Glutamatergic neuron (in vitro differentiated cells): ENCODE data around the gene DYNLT2B. TPM values are rescaled to one million over a fixed set of nuclear protein-coding genes. Genes with fewer than 3 reads are reported as not detected.

Experiments used
- DNase-seq: peaks from one replicate; pipeline ENCODE4 v3.0.0; 2022
- H3K27ac Mint-ChIP-seq: one replicate; pipeline ENCODE4 v1.8.0; 2020; ENCODE audit warnings: mild to moderate bottlenecking, mixed read lengths, inconsistent platforms; ENCODE audit not compliant: unreplicated experiment
- H3K27me3 Mint-ChIP-seq: one replicate; pipeline ENCODE4 v1.8.0; 2020; ENCODE audit warnings: mild to moderate bottlenecking, moderate library complexity, mixed read lengths, inconsistent platforms; ENCODE audit not compliant: unreplicated experiment
- H3K36me3 Mint-ChIP-seq: one replicate; pipeline ENCODE4 v1.8.0; 2020; ENCODE audit warnings: mild to moderate bottlenecking, mixed read lengths, inconsistent platforms; ENCODE audit not compliant: unreplicated experiment
- H3K4me1 Mint-ChIP-seq: one replicate; pipeline ENCODE4 v1.8.0; 2020; ENCODE audit warnings: mild to moderate bottlenecking, low read depth, mixed read lengths, inconsistent platforms; ENCODE audit not compliant: unreplicated experiment
- H3K4me3 Mint-ChIP-seq: one replicate; pipeline ENCODE4 v1.8.0; 2020; ENCODE audit warnings: mild to moderate bottlenecking, mixed read lengths, inconsistent platforms; ENCODE audit not compliant: unreplicated experiment
- H3K9me3 Mint-ChIP-seq: one replicate; pipeline ENCODE4 v1.8.0; 2020; ENCODE audit warnings: mild to moderate bottlenecking, moderate library complexity, mixed read lengths, inconsistent platforms; ENCODE audit not compliant: unreplicated experiment
- total RNA-seq: library from RNA; stranded (reverse); fragmentation: NEBNext Ultra II Directional; extraction: Animal tissue kit (Norgen Biotek cat#: 25700); gene quantifications from one replicate; pipeline ENCODE4 v1.2.1, GENCODE V29; 2021; ENCODE audit not compliant: unreplicated experiment
- TF ChIP-seq, protein P1 (sequence below): fragments of 200-600 bp; sonication (generic); IDR thresholded peaks from one replicate; pipeline ENCODE4 v1.5.0; 2021; ENCODE audit not compliant: partially characterized antibody, unreplicated experiment

Gene DYNLT2B
- total RNA-seq, 1 donor from 2014 or later: 14.8 TPM

DNA sequence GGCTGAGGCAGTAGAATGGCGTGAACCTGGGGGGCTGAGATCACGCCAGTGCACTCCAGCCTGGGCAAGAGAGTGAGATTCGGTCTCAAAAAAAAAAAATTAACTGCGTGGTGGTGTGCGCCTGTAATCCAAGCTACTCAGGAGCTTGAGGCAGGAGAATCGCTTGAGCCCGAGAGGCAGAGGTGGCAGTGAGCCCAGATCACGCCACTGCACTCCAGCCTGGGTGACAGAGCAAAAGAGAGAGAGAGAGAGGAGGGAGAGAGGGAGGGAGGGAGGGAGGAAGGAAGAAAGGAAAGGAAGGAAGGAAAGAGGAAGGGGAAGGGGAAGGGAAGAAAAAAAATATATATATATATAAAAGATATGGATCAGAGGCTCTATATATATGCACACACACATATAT lies 14.1 kb upstream of the DYNLT2B start:
- Mint-ChIP-seq H3K27me3 (no peaks in the 10 kb centered on the region), H3K27ac (no peak overlapping the region), H3K4me3 (no peak overlapping the region), H3K36me3 (no peaks in the 10 kb centered on the region), H3K9me3 (peaks cover 2% of the 10 kb centered on the region), H3K4me1 (no peaks in the 10 kb centered on the region)
- TF ChIP-seq, protein P1, sequence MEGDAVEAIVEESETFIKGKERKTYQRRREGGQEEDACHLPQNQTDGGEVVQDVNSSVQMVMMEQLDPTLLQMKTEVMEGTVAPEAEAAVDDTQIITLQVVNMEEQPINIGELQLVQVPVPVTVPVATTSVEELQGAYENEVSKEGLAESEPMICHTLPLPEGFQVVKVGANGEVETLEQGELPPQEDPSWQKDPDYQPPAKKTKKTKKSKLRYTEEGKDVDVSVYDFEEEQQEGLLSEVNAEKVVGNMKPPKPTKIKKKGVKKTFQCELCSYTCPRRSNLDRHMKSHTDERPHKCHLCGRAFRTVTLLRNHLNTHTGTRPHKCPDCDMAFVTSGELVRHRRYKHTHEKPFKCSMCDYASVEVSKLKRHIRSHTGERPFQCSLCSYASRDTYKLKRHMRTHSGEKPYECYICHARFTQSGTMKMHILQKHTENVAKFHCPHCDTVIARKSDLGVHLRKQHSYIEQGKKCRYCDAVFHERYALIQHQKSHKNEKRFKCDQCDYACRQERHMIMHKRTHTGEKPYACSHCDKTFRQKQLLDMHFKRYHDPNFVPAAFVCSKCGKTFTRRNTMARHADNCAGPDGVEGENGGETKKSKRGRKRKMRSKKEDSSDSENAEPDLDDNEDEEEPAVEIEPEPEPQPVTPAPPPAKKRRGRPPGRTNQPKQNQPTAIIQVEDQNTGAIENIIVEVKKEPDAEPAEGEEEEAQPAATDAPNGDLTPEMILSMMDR: no peak
- DNase-seq: no peak

DNA sequence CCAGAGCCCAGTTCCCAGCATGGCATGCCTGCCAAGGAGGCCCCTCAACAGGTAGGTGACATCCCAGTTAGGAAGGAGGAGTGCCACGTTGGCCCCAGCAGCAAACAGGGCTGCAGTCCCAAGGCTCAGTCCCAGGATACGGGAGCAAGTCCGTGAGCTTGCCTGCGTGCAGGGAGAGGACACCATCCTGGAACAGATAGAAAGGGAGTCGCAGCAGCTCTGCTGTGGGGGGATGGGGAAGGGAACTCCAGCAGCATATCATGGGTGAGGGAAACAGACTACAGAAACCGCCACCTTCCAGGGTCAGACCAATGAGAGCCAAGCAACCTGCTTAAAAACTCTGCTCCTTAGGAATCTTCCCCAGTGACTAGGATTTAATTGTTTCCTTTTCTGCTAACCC lies 9.4 kb upstream of the DYNLT2B start:
- TF ChIP-seq, protein P1: no peak
- peaks cover under 1% of the 10 kb centered on the region for H3K27me3 Mint-ChIP-seq
- no peak for DNase-seq
- no peak overlapping the region for H3K4me3 Mint-ChIP-seq
- H3K36me3 Mint-ChIP-seq: no peaks in the 10 kb centered on the region
- H3K9me3 Mint-ChIP-seq: peaks cover 2% of the 10 kb centered on the region
- no peak overlapping the region for H3K27ac Mint-ChIP-seq
- H3K4me1 Mint-ChIP-seq: peaks cover 7% of the 10 kb centered on the region

DNA sequence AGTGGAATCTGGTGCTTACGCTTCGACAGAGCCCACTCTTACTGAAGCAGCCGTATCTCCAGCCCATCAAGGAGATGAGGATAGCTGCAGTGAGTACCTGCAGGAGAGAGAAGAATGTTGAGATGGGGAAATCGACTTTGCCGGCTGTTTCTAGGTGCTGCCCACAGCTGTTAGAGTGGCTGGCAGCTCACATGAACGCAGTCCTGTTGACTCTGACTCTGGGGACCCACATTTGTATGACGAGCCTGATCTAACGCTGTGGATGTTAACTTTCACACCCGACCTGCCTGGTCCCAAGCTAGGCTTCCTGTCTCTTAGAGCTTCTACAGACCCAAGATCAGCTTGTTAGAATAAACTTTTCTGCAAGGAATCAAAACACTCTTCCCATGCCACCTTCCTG lies 8.9 kb upstream of the DYNLT2B start:
- TF ChIP-seq, protein P1: no peak
- no peak for DNase-seq
- Mint-ChIP-seq H3K36me3 (no peaks in the 10 kb centered on the region), H3K4me3 (no peak overlapping the region), H3K4me1 (peaks cover 7% of the 10 kb centered on the region), H3K27ac (no peak overlapping the region), H3K27me3 (peaks cover 1% of the 10 kb centered on the region), H3K9me3 (peaks cover 2% of the 10 kb centered on the region)

DNA sequence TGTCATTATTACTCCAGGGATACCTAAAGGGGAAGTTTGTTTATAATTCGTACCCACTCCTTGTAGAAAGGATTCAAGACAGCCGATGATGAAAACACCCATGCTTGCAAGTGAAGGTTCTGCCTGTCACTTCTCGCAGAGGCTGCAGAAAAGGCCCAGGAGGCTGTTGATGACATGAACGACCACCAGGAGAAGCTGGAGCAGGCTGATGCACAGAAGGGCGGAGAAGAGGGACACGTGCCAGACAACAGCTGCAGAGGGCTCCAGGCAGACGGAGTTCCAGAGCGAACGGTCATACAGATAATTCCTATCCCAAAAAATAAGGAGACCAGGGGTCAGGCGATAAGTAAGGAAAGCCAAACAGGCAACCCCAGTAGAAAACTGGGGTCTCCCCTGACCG lies 5.7 kb upstream of the DYNLT2B start:
- H3K27ac Mint-ChIP-seq: peak overlapping the region; percentile 65
- H3K36me3 Mint-ChIP-seq: no peaks in the 10 kb centered on the region
- DNase-seq: peak; percentile 71
- peaks cover 7% of the 10 kb centered on the region for H3K4me1 Mint-ChIP-seq
- peaks cover 5% of the 10 kb centered on the region for H3K9me3 Mint-ChIP-seq
- TF ChIP-seq, protein P1: peak; percentile 51
- peaks cover 3% of the 10 kb centered on the region for H3K27me3 Mint-ChIP-seq
- H3K4me3 Mint-ChIP-seq: peak overlapping the region; percentile 23

DNA sequence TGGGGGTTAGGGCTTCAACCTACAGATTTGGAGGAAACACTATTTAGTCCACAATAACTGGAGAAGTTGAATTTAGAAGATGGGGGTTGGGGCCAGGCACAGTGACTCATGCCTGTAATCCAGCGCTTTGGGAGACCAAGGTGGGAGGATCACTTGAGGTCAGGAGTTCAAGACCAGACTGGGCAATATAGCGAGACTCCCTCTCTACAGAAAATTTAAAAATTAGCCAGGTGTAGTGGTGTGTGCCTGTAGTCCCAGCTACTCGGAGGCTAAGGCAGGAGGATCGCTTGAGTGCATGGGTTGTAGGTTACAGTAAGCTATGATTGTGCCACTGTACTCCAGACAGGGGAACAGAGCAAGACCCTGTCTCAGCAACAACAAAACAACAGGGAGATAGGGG lies 5.0 kb upstream of the DYNLT2B start:
- DNase-seq: no peak
- Mint-ChIP-seq H3K4me1 (peaks cover 7% of the 10 kb centered on the region), H3K27me3 (peaks cover 3% of the 10 kb centered on the region), H3K27ac (no peak overlapping the region), H3K36me3 (no peaks in the 10 kb centered on the region), H3K4me3 (no peak overlapping the region), H3K9me3 (peaks cover 5% of the 10 kb centered on the region)
- TF ChIP-seq, protein P1: no peak
